NCI-H774 (cell line): ENCODE measurements around the gene LAMA2.

Experiments used
- DNase-seq: peaks from one replicate; lab custom pipeline; 2025; lab: John Stamatoyannopoulos, UW

LAMA2 gene

GRCh38 chr6:128899341-128900050 lies 16.6 kb downstream of the LAMA2 start:
- no peak for DNase-seq

DNA sequence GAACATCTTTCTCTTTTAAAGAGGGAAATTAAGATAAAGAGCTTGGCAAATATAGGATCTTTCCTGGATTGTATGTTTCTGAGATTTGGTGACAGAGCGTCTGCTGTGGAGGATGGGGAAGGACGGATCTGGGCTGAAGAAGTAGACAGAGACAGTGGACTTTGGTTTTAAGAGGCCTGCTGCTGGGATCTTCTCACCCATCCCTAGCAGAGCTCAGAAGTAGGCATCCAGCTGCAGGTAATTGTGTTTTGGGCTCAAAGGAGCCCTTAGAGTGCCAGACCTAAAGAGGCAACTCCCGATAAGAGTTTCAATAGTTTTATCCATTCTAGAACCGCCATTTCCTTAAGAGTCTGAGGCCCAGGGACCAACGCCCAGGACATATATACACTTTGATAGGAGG lies 20.8 kb downstream of the LAMA2 start:
- no peak for DNase-seq

GRCh38 chr6:128914051-128914450 lies 31.1 kb downstream of the LAMA2 start:
- no peak for DNase-seq

DNA sequence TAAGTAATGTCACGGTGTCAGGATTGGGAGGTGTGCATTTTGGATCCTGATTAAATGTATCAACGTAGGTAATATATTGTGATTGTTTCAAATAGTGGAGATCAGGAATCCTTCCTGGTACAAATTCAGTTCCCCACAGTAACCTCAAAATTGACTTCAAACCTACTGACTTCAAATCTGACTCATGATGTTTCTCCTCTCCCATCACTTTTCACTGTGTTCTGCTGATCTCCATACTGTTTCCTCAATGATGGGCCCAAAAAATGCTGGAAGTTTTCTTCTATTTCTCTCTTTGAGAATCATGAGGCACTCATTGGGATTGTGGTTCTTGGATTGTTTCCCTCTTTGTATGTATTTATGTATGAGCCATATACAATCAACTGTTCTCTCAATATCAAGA lies 35.9 kb downstream of the LAMA2 start:
- DNase-seq = no peak

GRCh38 chr6:128919412-128920180 lies 36.7 kb downstream of the LAMA2 start:
- no peak for DNase-seq

GRCh38 chr6:128925765-128926164 lies 42.8 kb downstream of the LAMA2 start:
- no peak for DNase-seq

DNA sequence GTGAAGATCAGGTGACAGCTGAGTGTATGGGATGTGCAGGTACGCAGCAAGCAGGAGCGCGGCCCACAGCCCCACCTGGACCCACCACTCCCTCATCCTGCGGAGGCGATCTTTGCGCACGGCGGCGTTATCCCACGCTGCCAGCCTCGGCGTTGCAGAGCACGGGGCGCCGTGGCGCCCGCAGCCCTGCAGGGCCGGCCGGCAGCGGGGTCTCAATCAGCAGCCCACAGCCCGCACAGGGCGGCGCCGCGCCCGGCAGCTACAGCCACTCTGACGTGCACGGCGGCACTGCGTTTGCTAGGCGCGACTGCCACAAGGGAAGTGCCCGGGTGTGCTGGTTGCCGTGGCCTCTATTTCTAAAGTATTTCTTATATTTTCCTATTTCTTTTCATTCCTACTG lies 46.9 kb downstream of the LAMA2 start:
- DNase-seq = no peak

DNA sequence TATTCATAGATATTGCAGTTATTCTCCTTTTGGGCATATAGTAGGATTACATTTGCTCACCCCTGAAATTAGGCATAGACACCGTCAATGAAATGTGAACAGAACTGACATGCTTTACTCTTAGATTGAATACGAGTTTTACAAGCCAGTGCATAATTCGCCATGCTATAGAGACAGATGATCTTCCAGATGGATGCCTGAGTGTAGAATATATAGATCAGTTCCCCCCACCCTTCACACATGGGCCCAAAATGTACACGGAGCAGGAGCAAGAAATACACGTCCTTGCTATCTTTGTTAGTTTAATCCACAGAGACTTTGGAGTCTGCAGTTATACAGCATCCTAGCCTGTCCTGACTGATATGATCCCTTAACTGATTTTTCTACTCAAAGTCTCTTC lies 47.4 kb downstream of the LAMA2 start:
- DNase-seq = no peak

GRCh38 chr6:128932061-128932460 lies 49.1 kb downstream of the LAMA2 start:
- DNase-seq = no peak

GRCh38 chr6:128950864-128951263 lies 67.9 kb downstream of the LAMA2 start:
- no peak for DNase-seq

- no peak for DNase-seq
These were observed 70.0 kb downstream of the LAMA2 start for GRCh38 chr6:128952902-128953301.

DNA sequence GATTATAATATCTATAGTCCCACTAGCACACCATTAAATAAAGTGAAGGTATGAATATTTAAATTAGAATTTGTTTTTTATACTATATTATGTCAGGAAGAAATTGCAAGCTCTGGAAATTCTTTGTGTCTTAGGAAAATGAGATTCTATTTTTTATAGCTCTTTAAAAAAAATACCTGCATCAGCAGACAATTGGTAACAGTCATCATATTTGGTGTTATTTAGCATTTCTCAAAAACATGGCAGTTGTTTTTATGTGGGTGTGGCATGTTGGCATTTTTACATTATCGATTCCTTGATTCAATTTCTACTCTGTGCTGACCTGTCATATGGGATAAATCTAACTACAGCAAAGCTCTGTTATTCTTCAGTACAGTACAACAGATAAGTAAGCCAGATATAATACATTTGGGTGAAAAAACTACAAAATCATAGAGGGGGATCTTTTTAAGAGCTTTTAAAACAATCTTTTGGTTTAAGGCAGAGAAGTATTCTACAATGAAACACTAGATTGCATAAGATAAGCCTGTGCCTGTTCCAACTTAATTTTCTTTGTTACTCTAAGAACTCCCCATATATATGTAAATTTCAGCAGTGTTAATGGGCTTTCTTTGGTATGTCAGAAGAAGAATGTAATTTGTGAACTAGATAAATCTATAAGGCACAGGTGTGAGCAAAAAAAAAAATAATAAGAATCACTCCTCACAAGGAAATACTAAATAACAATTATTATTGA lies 71.5 kb downstream of the LAMA2 start:
- DNase-seq = no peak

- no peak for DNase-seq
These were observed 80.6 kb downstream of the LAMA2 start for GRCh38 chr6:128963561-128963960.

- no peak for DNase-seq
These were observed 81.4 kb downstream of the LAMA2 start for GRCh38 chr6:128964233-128964755.

DNA sequence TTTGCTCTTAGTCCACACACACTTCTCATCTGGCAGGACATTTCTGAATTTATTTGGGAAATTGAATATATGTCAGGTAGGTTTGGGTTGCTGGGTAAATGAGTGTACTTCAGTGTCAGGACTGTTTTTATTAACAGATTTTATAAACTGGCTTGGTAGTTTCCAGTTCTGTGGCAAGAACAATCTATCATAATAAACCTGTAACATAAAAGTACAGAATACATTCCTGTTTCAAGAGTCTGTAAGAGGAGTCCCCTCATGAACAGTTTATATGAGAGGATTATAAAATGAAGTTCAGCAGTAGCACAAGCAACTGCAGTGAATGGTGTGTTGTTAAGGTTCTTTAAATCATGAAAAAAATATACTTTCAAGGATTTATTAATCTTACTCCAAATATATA lies 81.8 kb downstream of the LAMA2 start:
- no peak for DNase-seq

DNA sequence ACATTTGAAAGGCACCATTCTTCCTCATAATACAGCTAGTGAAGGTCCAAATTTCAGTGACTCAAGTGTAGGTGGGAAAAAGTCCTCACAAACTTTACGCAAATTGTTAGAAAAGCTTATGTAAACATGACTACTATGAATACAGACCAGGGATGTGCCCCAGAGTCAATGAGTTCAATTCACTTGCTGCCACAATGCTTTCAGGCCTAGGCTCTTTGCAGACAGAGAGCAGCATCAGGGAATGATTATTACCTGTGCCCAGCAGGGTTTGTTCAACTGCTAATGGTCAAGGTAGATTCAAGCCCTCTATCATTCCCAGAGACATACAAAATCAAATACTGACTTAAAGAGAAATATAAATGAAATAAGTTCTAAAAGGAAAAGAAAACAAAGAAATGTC lies 84.0 kb downstream of the LAMA2 start:
- DNase-seq = no peak

DNA sequence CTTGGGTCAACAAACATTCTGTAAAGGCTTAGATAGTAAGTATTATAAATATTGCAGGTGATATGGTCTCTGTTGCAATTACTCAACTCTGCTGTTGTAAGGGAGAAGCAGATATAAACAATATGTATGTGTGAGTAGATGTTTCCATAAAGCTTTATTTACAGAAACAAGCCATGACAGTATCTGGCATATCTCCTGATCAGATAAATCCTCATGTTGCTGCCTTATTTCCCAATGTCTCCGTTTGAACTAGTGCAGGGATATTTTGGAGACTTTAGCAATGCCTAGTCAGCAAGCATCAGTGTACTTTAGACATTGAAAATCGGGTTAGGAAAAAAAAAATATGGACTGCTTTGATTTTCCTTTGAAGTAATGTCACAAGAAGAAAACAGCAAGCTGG lies 96.1 kb downstream of the LAMA2 start:
- DNase-seq = no peak

- no peak for DNase-seq
These were observed 98.8 kb downstream of the LAMA2 start for GRCh38 chr6:128981716-128982115.

DNA sequence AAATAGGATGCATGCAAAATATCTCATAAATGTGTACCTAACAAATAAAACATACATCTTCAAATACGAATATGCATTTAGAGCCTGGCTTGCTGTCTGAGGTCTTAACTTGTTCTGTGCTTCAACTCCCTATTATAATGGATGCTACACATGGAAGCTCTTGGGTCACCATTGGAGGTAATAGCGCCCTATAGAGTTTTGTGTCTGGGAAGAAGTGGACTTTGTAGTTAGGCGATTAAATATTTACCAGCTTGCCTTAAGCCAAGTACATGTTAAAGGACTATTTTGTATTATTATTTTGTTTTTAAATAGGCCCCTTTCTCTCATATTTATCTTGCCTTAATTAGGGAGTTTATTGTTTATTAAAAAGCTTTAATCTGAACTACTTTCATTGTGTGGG lies 107.4 kb downstream of the LAMA2 start:
- DNase-seq = no peak

- no peak for DNase-seq
These were observed 108.0 kb downstream of the LAMA2 start for GRCh38 chr6:128990915-128991314.

DNA sequence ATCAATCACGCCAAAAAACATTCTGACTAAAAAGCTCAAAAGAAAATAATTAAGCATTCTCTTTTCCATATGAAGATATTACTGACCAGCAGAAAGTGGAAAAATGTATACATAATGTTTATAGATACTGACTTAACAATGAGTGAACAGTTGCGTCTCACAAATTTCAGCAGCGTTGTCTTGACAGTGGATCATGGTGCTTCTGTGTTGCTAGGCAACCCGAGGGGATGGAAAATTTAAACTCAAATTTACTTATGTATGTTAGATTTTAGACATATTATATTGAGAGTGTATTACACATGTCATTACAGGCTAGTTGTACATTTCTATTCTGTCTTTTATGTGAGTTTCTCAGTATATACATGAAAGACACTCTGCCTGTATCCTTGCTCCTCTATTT lies 110.2 kb downstream of the LAMA2 start:
- no peak for DNase-seq

DNA sequence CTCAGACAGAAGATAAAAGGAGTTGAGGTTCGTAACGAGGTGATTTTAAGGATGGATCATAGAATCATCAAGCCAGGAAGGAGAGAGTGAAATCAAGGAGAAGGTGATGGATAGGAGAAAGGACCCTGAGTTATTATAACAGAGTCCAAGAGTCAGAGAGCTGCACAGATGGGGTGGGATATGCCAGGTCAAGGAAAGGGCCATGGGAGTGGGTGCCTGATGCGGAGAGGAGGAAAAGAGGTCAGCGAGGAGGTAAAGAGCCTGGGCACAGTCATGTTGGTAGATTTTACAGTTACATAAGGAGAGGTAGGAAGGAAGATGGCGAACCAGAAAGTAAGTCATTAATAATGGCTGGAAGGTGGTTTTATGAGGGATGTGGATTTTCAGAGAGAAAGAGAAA lies 114.9 kb downstream of the LAMA2 start:
- no peak for DNase-seq
